Panc1 (cell line): ENCODE measurements around the gene SPATA32. TPM values are rescaled to one million over a fixed set of nuclear protein-coding genes. Genes with fewer than 3 reads are reported as not detected.

Source experiments
- ATAC-seq: fragments of 200-7000 bp; cut with Tn5 transposase; 2 replicates; pipeline ENCODE4 v1.9.1; 2020; ENCODE audit warnings: mild to moderate bottlenecking, moderate library complexity
- BruUV-seq: library from RNA; stranded (reverse); fragments of 400-500 nt; replicated peaks from 2 replicates; lab custom pipeline; 2021; lab: Mats Ljungman, UMichigan
- CTCF ChIA-PET: fragments of 300-600 bp; sonication (Branson Sonifier 250); formaldehyde crosslinking; loops from one replicate; lab custom pipeline; 2022; ENCODE audit warnings: antibody characterized with exemption; lab: Charles Lee
- POLR2A ChIA-PET: fragments of 300-600 bp; sonication (Branson Sonifier 250); formaldehyde crosslinking; loops from one replicate; lab custom pipeline; 2022; ENCODE audit warnings: antibody characterized with exemption; lab: Charles Lee
- DNase-seq: peaks from one replicate; pipeline ENCODE4 v3.0.0-alpha.2; 2010; ENCODE audit warnings: low read depth, low spot score
- H3K27ac ChIP-seq: 2 replicates; pipeline ENCODE4 v1.5.1; 2011; ENCODE audit warnings: mild to moderate bottlenecking, low read length, inconsistent platforms
- H3K27me3 ChIP-seq: fragments of 200-500 bp; sonication (Bioruptor generic); 2 replicates; pipeline ENCODE4 v1.6.0; 2014; ENCODE audit warnings: low read length, inconsistent platforms; ENCODE audit not compliant: control insufficient read depth, insufficient read depth
- H3K36me3 ChIP-seq: fragments of 200-500 bp; sonication (Bioruptor generic); 2 replicates; pipeline ENCODE4 v1.5.1; 2014; ENCODE audit warnings: inconsistent platforms, mild to moderate bottlenecking, low read length, moderate library complexity; ENCODE audit not compliant: control insufficient read depth, insufficient read depth
- H3K4me1 ChIP-seq: 2 replicates; pipeline ENCODE4 v1.5.1; 2011; ENCODE audit warnings: inconsistent platforms, mild to moderate bottlenecking, low read length, moderate library complexity; ENCODE audit not compliant: control insufficient read depth, insufficient read depth
- H3K4me3 ChIP-seq, 2 experiments: 2 replicates each; pipeline ENCODE4 v1.5.1; 2011 to 2012; ENCODE audit warnings: low read depth in 2 of 2, low read length in 2 of 2, mild to moderate bottlenecking in 2 of 2, inconsistent platforms in 1 of 2, moderate library complexity in 1 of 2
- H3K9me3 ChIP-seq: fragments of 200-500 bp; sonication (Bioruptor generic); 2 replicates; pipeline ENCODE4 v1.5.1; 2014; ENCODE audit warnings: low read depth, mild to moderate bottlenecking, inconsistent platforms, low read length, moderate library complexity; ENCODE audit not compliant: control insufficient read depth, insufficient read depth
- POLR2AphosphoS5 ChIP-seq: IDR thresholded peaks from 2 replicates; pipeline ENCODE4 v1.6.1; 2012; ENCODE audit warnings: mild to moderate bottlenecking, low read depth, low read length, moderate library complexity
- SIN3A ChIP-seq: IDR thresholded peaks from 2 replicates; pipeline ENCODE4 v1.6.1; 2012; ENCODE audit warnings: low read depth, mild to moderate bottlenecking, low read length, moderate library complexity, borderline replicate concordance; ENCODE audit not compliant: insufficient read depth
- TCF7L2 ChIP-seq: IDR thresholded peaks from 2 replicates; pipeline ENCODE4 v1.6.1; 2011; ENCODE audit warnings: mild to moderate bottlenecking, low read depth, low read length, inconsistent platforms
- in situ Hi-C: cut with HindIII; loops from 2 replicates; pipeline ENCODE4 v1.10.0; 2016; ENCODE audit warnings: low sequenced_read_pairs, low pct_unique_long_range_greater_than_20kb
- intact Hi-C: fragments of 100-400 bp; cut with micrococcal nuclease; formaldehyde crosslinking; loops from one replicate; pipeline ENCODE4 v1.10.0; 2022; ENCODE audit not compliant: unreplicated experiment
- total RNA-seq: library from RNA; stranded (reverse); gene quantifications from one replicate; pipeline ENCODE4 v1.2.1, GENCODE V29; 2021; ENCODE audit not compliant: unreplicated experiment
- TF ChIP-seq, protein P1 (sequence below), 2 experiments: IDR thresholded peaks; 2 replicates each; pipeline ENCODE4 v1.6.1; 2011 to 2012; ENCODE audit warnings: low read depth in 2 of 2, control low read depth in 1 of 2, low read length in 1 of 2, mild to moderate bottlenecking in 1 of 2, moderate library complexity in 1 of 2; ENCODE audit not compliant: insufficient read depth in 1 of 2
- TF ChIP-seq, protein P2 (sequence below): fragments of 450-650 bp; IDR thresholded peaks from 2 replicates; pipeline ENCODE4 v1.5.1; 2017; ENCODE audit warnings: mild to moderate bottlenecking

The SPATA32 gene
- total RNA-seq, 1 experiment from 2014 or later, result 0.26 TPM

DNA sequence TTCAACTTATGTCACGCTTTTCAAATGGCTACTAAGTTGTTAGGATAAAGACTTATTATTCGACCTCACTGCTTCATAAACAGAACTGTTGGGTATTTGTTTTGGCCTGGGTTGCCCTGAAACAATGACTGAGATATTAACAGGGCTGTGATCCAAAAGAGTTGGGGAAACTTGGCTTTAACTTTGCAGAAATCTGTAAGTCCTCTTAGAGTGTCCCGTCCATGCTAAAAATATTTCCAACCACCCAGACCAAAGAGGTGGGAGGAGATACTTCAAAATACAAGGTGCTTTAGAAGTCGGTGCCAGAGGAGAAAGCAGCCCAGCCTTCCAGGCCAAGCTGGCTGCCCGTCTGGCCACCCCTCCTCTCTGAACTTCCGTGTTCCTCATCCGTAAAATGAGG lies 16.1 kb upstream of the SPATA32 start:
- ATAC-seq (0 out of 2 replicates have a peak, but pooled peaks have one; percentile 24), DNase-seq (no peak)
- Histone ChIP-seq H3K4me1 (peaks cover 39% of the 10 kb centered on the region), H3K4me3 (no peak overlapping the region), H3K27me3 (no peaks in the 10 kb centered on the region), H3K36me3 (no peaks in the 10 kb centered on the region; the same call in none of the 2 replicates), H3K9me3 (no peaks in the 10 kb centered on the region), H3K27ac (peak overlapping the region; percentile 77)
- in situ Hi-C loops, result no loop called here
- no TSS peak for BruUV-seq
- TF ChIP-seq, protein P1, sequence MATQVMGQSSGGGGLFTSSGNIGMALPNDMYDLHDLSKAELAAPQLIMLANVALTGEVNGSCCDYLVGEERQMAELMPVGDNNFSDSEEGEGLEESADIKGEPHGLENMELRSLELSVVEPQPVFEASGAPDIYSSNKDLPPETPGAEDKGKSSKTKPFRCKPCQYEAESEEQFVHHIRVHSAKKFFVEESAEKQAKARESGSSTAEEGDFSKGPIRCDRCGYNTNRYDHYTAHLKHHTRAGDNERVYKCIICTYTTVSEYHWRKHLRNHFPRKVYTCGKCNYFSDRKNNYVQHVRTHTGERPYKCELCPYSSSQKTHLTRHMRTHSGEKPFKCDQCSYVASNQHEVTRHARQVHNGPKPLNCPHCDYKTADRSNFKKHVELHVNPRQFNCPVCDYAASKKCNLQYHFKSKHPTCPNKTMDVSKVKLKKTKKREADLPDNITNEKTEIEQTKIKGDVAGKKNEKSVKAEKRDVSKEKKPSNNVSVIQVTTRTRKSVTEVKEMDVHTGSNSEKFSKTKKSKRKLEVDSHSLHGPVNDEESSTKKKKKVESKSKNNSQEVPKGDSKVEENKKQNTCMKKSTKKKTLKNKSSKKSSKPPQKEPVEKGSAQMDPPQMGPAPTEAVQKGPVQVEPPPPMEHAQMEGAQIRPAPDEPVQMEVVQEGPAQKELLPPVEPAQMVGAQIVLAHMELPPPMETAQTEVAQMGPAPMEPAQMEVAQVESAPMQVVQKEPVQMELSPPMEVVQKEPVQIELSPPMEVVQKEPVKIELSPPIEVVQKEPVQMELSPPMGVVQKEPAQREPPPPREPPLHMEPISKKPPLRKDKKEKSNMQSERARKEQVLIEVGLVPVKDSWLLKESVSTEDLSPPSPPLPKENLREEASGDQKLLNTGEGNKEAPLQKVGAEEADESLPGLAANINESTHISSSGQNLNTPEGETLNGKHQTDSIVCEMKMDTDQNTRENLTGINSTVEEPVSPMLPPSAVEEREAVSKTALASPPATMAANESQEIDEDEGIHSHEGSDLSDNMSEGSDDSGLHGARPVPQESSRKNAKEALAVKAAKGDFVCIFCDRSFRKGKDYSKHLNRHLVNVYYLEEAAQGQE (IDR thresholded peaks at IDR 0.05; ENCODE audit: insufficient read depth in 1 of 2, low read depth in 2 of 2, low read length in 1 of 2), result no peak
- no peak for TF ChIP-seq SIN3A
- TF ChIP-seq TCF7L2, result no peak
- TF ChIP-seq, protein P2, sequence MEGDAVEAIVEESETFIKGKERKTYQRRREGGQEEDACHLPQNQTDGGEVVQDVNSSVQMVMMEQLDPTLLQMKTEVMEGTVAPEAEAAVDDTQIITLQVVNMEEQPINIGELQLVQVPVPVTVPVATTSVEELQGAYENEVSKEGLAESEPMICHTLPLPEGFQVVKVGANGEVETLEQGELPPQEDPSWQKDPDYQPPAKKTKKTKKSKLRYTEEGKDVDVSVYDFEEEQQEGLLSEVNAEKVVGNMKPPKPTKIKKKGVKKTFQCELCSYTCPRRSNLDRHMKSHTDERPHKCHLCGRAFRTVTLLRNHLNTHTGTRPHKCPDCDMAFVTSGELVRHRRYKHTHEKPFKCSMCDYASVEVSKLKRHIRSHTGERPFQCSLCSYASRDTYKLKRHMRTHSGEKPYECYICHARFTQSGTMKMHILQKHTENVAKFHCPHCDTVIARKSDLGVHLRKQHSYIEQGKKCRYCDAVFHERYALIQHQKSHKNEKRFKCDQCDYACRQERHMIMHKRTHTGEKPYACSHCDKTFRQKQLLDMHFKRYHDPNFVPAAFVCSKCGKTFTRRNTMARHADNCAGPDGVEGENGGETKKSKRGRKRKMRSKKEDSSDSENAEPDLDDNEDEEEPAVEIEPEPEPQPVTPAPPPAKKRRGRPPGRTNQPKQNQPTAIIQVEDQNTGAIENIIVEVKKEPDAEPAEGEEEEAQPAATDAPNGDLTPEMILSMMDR, result no peak
- no peak for TF ChIP-seq POLR2AphosphoS5
- intact Hi-C loops, result loop anchor here (5.0 kb wide), 1 partner anchor 109 kb away; no protein-coding TSS in a partner anchor
- ChIA-PET CTCF (interaction anchor here (0.6 to 1.3 kb wide), 3 partner anchors 63 to 152 kb away, joined by 3 to 4 read pairs (median 4); no protein-coding TSS in a partner anchor), POLR2A (interaction anchor here (0.6 kb wide), 1 partner anchor 92 kb away, joined by 4 read pairs; no protein-coding TSS in a partner anchor)

DNA sequence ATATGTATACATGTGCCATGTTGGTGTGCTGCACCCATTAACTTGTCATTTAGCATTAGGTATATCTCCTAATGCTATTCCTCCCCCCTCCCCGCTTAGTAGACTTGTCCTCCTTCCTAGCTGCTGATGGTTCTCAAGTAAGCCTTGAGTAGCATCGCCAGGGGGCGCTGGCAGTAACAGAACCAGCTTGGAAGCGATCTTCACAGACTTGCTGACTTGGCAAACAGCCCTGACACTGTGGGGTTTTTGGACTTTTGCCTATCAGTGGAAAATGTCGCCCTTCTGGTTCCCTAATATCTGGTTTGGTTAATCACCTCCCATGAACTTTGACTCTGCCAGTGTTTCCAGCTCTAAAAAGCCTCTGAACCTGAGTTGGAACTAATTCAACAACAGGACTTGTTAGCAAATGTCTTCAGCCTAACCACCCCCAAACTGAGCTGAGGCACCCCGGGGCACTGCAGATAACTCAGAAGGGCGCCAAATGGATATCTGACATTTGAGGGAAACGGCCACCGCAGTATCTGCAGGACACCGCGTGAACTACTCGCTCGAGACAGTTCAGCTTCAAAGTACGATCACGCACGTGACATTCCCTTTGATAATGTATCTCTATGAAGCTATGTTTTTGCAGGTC lies 15.4 kb upstream of the SPATA32 start:
- intact Hi-C loops (loop anchor here (5.0 kb wide), 1 partner anchor 110 kb away; no protein-coding TSS in a partner anchor), in situ Hi-C loops (no loop called here)
- peaks cover 38% of the 10 kb centered on the region for H3K4me1 ChIP-seq
- DNase-seq, result peak; percentile 54
- TF ChIP-seq, protein P1 (IDR thresholded peaks at IDR 0.05; ENCODE audit: insufficient read depth in 1 of 2, low read depth in 2 of 2, low read length in 1 of 2), result no peak
- TF ChIP-seq, protein P2, result peak; percentile 84
- TF ChIP-seq SIN3A (no peak), TCF7L2 (no peak), POLR2AphosphoS5 (no peak)
- H3K27ac ChIP-seq, result peak overlapping the region; percentile 77
- BruUV-seq, result no TSS peak
- no peaks in the 10 kb centered on the region; the same call in none of the 2 replicates for H3K36me3 ChIP-seq
- no peak overlapping the region for H3K4me3 ChIP-seq
- H3K27me3 ChIP-seq, result no peaks in the 10 kb centered on the region
- 0 out of 2 replicates have a peak, but pooled peaks have one; percentile 47 for ATAC-seq
- POLR2A ChIA-PET, result no interaction called here
- CTCF ChIA-PET, result interaction anchor here (0.7 to 1.3 kb wide), 5 partner anchors 11 to 148 kb away, joined by 3 to 5 read pairs (median 4); partner anchors contain the start of gene ACBD4
- no peaks in the 10 kb centered on the region for H3K9me3 ChIP-seq
